Measurements from ENCODE around the gene BEST4.
"Not testable (repeated sequence)": the region's sequence is repeated elsewhere in the genome, so short reads cannot be mapped to it uniquely, and the experiment has no call there.

The BEST4 gene

DNA sequence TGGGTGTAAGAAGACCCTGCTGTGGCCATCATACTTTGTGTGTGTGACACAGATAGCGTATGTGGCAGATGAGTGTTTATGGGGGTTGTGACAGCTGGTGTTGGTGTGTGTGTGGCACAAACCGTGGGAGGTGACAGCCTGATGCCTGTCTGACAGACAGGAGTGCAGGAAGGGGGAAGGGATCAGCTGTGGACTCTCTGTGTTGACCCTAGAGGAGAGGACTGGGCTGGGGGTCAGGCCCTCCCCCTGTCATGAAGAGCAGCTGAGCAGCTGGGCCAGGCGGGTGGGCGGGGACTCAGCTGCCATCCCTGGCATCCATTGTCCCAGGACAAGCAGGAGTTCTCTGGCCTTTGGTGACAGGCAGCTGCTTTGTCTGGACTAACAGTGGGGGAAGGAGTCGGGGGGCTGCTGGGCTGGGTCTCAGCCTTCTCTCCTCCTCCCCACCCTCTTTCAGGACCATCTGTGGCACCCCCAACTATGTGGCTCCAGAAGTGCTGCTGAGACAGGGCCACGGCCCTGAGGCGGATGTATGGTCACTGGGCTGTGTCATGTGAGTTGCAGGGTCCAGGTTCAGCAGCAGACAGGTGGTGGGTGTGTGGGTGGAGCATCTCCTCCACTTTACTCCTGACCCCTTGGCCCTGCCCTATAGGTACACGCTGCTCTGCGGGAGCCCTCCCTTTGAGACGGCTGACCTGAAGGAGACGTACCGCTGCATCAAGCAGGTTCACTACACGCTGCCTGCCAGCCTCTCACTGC lies 14.5 kb upstream of the BEST4 start:
- DNase-seq (ENCODE audit: low read depth), result no peak

DNA sequence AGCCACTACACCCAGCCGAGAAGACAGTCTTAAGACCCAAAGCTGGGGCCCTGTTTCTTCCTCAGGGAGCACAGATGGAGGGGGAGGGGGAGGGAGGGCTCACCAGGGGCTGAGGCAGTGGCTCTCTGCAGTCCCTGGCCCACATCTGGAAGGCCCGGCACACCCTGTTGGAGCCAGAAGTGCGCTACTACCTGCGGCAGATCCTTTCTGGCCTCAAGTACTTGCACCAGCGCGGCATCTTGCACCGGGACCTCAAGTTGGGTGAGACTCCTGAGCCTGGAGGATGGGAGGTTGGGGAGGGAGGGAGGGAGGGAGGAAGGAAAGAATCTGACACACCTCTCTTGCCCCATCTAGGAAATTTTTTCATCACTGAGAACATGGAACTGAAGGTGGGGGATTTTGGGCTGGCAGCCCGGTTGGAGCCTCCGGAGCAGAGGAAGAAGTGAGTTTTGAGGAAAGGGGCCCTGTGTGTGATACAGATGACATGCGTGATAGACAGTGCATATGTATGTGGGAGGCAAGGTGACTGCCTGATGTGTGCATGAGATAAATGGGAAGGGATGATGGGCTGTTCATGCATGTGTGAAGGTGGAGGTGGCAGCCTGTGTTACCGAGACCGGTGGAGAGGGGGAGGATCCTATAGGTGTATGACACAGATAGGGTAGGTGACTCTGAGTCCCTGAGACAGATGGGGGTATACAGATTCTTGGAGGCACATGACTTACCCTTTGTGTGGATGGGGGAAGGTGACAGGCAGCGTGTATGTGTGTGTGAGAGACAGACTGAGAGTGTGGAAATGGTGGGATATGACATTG lies 13.7 kb upstream of the BEST4 start:
- no peak for DNase-seq (ENCODE audit: low read depth)

DNA sequence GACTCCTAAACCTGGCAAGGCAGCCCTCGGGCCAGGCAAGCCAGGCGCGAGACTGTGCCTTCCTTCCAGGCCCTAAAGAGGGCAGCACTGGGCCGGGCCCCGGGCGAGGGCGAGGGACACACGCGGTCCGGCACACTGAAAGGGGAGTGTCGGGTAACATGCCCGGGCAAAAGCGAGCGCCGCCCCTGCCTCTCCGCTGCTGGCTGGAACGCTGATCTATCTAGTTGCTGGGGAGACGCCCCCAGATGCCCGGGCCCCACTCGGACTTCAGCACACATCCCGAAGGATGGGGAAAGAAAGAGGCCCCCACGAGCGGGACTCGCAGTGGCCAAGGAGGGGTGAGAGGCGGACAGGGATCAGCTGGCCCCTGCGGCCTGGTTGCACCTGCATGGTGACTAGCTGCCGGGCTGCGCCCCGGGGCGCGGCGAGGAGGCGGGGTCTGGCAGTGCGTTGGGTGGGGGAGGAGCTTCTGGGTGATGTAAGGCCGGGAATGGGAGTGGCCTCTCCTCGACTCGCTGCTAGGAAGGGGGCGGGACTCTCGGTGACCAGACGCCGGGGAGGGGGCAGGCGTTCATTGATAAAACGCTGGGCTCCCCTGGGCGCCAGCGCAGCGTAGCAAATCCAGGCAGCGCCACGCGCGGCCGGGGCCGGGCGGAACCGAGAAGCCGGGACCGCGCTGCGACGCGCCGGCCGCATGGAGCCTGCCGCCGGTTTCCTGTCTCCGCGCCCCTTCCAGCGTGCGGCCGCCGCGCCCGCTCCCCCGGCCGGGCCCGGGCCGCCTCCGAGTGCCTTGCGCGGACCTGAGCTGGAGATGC lies 12.0 kb upstream of the BEST4 start, which contains the start of gene PLK3:
Gene PLK3, plus strand, starts transcription at position 608 of the 815 bp plus-strand sequence. Its CDS starts 87 bp downstream, at position 695.
- DNase-seq (ENCODE audit: low read depth), result peak; percentile 96

DNA sequence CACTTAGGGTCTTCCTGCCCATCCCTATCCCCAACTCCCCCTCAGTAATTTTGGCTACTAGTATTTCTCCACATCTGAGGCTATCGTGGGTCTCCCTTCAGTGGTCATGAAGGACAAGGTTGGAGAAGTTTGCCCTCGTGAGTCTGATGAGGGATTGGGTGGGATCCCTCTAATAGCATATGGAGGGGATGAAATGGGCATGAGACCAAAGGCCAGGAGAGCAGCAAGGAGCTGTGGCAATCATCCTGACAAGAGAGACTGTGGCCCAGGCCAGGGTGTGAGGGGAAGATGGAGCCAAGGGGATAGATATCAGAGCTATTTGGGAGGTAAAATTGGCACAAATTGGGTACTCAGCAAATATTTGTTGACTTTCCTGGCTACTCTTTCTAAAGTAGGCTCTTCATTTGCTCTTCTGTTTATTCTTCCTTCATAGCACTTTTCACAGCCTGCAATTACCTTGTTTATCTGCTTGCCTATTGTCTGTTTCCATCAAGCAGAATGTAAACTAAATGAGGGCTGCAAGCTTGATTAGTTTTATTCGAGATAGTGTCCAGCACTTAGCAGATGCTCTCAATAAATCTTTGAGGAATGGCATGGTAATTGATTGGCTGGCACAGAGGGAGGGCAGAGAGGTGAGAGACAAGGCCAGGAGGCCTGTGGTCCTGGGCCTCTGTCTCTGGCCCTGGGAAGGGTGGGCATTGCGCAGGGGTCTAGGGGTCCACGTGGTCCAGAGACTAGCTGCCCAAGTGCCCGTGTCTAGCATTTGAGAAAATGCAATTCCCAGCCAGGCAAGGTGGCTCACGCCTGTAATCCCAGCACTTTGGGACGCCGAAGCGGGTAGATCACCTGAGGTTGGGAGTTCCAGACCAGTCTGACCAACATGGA lies 10.8 kb upstream of the BEST4 start:
- no peak for DNase-seq (ENCODE audit: low read depth)

DNA sequence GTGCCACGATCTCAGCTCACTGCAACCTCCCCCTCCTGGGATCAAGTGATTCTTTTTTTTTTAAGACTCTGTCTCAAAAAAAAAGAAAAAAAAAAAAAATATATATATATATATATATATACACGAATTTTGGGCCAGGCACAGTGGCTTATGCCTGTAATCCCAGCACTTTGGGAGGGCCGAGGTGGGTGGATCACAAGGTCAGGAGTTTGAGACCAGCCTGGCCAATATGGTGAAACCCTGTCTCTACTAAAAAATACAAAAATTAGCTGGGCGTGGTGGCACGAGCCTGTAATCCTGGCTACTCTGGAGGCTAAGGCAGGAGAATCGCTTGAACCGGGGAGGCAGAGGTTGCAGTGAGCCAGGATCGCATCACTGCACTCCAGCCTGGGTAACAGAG lies 9.9 kb upstream of the BEST4 start:
- not testable (repeated sequence) for DNase-seq (ENCODE audit: low read depth)

DNA sequence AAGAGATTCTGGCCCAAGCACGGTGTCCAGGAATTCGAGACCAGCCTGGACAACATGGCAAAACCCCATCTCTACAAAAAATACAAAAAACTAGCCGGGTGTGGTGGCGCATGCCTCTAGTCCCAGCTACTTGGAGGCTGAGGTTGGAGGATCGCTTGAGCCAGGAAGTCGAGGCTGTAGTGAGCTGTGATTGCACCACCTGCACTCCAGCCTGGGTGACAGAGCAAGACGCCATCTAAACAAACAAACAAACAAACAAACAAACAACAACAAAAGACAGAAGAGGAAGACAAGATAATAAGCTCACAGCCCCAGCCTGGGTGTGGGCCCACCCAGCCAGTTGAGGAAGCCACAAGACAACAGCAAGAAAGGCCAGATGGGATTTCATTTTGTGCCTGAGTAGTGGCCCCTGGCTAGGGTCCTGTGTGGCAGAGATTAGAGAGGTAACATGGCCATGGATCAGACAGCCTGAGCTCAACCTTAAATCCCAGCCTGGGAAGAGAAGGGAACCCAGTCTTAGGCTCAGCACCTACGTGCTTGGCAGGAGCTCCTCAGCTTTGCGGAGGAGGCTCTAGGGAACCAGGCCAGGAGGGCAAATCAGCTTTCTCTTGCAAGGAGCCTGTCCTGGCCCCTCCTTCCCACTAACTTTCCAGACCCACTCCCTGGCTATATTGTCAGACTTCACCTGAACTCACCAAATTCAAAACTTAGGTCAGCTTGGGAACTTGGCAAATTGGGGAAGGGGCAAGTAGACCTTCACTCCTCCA lies 4.9 kb upstream of the BEST4 start:
- no peak for DNase-seq (ENCODE audit: low read depth)

DNA sequence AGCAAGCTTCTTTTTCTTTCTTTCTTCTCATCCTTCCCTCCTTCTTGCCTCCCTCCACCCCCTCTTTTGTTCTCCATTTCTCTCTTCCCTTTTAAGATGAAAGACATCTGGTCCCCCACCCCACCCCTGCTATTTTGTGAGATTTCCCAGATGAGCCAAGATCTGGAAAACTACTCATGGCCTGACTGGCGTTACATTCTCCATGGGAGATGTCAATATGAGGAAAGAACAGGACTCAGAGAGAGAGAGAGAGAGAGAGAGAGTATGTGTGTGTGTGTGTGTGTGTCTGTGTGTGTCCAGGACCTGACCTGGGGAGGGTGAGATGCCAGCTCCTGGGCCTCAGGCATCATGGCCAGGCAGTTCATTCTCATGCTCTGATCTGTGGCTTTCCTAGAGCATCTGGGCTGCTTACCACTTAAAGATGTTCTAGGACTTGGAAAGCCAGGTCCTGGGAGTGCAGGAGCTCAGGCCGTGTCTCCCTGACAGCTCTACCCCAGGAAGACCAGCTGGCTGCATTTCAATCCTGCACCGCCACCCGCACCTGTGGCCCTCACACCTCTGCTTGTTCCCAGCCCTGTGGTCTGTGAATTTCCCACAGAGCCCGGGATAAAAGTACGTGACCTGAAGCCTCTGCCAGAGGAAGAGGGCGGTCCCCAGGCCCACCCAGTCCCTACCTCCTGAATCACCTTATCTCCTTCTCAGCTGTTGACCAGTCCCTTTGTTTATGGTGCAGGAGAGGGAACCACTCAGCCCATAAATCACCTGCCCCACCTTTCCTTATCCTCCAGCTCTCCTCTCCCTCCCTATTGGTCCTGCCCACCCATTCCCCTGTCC lies 3.2 kb upstream of the BEST4 start:
- DNase-seq (ENCODE audit: low read depth), result no peak

DNA sequence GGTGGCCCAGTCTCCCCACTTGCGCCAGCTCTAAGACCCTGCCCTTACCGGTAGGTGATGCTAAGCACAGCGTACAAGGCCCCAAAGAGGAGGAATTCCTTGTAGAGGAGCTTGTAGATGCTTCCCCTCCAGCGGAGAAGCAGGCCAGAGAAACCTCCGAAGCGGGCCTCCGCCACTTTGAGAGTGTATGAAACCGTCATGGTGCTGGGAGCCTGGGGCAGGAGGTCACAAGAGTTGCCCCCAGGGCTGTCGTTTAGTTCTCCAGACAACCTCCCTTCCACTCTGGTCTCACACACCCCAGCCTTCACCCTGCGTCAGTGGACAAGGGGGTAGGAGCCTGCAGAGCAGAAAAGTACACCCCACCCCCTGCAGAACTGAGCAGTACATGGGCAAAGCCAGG lies 464 bp downstream of the BEST4 start:
- DNase-seq (ENCODE audit: low read depth), result no peak

DNA sequence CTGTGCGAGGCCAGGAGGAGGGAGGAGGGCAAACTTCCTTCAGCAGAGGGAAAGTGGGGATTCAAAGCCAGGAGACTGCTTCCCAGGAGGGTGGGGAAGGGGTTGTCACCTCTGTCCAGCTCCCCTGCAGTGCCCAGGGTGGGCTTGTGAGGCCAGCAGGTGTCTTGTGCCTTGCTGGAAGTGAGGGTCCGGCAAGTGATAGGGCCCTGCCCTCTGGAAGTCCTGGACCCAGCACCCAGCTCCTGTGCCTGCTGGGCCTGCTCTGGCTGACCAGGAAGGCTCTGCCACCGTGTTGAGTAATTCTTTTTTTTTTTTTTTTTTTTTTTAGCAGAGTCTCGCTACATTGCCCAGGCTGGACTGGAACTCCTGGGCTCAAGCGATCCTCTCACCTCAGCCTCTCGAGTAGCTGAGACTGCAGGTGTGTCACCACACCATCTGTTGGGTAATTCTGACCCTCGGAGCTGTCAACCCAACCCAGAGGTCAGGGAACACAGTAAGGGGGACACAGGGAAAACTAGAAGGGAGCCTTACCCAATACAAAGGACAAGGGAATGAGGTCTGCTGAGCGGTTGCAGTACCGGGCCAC lies 1.0 kb downstream of the BEST4 start:
- DNase-seq (ENCODE audit: low read depth), result no peak

DNA sequence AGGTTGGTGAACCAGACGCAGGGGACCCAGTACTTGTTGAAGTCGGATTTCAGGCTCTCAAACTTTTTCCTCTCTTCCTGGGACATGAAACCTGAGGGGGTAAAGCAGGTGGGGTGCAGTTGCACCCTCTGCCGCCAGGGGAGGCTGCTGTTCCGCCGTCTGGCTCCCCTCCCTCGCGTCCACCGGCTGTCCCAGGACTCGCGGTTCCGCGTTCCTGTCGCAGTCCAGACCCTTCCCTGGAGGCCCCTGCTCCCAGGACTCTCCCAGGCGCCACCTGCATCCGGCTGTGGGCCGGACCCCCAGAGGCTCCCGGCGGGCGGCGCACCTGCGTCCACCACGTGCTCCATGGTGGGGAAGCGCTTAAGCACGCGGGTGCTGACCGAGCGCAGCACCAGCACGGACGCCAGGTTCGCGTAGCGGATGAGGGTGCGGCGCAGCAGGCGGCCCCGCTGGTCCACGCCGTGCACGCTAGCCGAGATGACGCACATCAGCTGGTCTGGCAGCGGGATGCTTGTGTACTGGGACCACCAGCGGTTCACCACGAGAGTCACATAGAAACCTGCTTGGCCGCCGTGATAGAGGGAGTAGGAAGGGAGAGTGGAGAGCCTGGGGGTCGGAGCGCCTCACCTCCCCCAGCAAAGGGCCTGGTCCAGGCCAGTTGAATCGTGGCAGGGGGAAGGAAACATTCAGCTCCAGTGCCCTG lies 1.7 kb downstream of the BEST4 start:
- DNase-seq (ENCODE audit: low read depth), result peak; percentile 65

DNA sequence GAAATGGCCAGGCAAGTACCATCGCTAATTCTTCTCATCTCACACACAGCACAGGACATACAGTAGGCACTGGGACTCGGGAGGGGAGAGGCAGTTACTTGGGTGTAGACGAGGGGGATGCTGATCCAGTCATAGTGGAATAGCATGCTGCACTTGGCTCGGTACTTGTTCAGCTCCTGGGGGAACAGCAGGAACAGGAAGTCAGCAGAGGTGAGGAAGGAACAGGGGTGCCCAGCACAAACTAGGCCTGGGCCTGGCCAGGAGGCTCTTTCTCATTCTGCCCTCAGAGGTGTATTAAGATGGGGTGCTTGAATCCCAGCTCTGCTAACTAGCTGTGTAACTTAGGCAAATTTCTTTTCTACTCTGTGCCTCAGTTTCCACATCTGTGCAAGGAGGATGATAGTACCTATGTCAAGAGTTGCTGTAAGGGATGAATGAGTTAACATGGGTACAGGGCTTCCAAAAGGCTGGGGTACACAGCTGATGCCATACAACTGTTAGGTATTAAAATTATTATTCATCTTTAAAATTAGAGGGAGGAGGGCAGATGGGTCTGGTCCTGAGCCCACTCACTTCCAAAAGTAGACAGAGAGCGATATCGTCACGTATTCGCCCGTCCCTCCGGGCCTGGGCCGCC lies 2.4 kb downstream of the BEST4 start:
- DNase-seq (ENCODE audit: low read depth), result no peak

DNA sequence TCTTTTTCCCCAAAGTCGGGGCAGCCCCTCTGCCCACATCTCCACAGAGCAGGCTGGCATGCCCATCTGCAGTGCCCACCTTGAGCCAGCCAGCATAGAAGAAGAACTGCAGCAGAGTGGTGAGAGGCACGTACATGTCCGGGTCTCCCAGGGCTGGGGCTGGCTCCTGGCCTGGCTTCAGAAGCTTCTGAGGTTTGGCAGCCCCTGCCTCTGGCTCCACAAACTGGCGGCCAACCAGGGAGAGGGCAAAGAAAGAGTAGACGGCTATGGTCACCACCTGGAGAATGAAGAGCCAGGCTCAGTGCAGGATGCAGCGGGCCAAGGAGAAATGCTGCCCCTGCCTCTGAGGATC lies 3.0 kb downstream of the BEST4 start:
- no peak for DNase-seq (ENCODE audit: low read depth)

DNA sequence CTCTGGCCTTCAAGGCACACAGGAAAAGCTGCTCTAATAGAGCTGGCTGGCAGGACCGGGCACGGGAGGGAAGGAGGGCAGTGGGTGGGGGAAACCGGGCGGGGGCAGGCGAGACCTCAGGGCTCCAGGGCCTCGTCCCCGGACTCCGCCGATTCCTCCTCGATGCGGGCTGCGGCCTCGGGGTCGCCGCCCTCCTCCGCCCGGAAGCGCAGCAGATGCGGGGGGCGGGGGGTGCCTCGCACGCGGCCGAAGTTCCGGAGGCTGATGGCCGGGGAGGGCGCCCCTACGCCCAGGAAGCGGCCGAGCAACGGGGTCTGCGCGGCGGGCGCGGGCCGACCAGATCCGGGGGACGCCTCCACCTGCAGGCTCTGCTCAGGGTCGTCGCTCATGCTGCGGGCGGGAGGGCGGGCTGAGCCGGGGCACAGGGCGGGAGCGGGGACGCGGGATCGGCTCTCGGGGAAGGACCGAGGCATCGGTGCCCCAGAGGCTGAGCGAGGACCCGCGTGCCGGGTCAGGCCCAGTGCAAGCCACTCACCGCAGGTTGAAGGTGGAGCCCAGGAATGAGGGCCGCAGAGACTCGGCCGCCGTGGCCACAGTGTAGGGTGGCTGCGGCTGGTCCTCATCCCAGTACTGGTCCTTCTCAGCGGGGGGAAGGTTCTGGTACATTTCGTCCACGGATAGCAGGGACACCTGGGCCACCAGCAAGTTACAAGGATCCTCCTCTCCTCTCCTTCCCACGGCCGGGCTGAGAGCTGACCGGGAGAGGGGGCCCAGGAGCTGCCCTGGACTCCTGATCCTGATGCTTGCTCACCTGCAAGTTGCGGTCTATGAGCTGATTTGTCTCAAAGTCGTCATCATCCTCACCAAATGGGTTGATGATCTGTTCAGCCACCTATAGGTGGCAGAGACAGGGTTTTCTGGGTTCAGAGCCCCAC lies 3.6 kb downstream of the BEST4 start:
- DNase-seq (ENCODE audit: low read depth), result no peak

DNA sequence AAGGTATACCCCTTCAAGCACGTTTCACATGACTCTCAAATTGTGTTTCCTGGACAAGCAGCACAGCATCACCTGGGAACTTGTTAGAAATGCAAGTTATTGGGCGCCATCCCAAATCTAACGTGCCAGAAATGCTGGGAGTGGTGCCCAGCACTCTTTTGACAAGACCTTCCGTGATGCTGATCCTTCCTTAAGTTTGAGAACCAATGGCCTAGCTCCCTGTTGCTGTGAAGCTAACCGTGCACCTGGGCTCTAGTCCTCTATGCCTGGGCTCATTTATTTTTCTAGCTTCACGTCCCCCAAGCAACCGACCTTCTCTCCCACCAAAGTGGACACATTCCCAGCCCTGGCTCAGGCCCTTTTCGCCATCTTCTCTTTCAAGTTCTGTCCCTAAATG lies 4.3 kb downstream of the BEST4 start:
- no peak for DNase-seq (ENCODE audit: low read depth)

DNA sequence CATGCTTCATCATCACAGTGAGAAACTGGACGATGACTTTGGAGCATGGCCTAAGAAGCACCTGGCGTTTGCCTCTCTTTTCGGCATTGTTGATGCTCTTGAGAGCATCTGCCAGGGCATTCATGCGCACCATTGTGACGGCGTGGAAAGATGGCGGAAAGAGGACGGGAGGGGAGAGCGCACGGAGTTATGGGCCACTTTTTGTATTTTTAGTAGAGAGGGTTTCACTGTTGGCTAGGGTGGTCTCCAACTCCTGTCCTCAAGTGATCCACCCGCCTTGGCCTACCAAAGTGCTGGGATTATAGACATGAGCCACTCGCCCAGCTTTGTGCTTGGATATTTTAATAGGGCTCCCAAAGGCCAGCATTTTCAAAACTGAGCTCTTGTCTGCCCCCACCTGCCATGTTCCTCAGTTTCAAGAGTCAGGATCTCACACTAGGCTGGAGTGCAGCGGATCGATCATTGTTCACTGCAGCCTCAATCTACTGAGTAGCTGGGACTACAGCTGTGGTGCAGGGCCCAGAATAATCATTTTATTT lies 7.3 kb downstream of the BEST4 start:
- no peak for DNase-seq (ENCODE audit: low read depth)

DNA sequence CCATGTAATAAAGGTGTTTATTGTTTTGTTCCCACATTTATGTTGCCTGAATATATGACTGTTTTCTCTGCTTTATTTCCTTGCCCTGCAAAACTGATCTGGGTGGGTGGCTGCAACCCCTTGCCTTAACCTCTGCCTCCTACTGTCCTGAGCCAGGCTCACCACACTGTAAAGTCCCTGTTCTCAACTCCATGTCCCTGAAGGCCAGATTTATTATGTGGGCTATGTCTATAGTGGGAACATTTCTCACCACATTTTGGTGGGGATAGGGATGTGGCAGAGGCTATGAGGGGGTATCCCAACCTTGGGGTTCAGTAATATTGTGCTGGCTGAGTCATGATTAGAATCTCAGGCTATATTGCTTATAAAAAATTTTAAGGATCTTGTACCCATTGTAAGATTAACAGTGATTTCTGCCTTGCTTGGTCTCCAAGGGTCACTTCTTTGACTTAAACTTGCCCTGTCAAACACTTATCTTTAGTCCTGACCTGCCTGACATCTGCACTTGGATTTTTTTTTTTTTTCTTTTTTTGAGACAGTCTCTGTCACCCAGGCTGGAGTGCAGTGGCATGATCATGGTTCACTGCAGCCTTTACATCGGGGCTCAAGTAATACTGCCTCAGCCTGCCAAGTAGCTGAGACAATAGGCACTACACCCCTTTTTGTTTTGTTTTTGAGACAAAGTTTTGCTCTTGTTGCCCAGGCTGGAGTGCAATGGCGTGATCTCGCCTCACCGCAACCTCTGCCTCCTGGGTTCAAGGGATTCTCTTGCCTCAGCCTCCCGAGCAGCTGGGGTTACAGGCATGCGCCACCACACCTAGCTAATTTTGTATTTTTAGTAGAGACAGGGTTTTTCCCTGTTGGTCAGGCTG lies 9.0 kb downstream of the BEST4 start:
- DNase-seq (ENCODE audit: low read depth), result no peak
